Embryonic facial prominence (tissue), 1 donor: ENCODE measurements around the gene VPS37B.
"Not testable (repeated sequence)": the region's sequence is repeated elsewhere in the genome, so short reads cannot be mapped to it uniquely, and the experiment has no call there.

Experiments
- DNase-seq: peaks from one replicate; pipeline ENCODE4 v3.0.0-alpha.2; 2016; ENCODE audit errors: extremely low spot score

The VPS37B gene

DNA sequence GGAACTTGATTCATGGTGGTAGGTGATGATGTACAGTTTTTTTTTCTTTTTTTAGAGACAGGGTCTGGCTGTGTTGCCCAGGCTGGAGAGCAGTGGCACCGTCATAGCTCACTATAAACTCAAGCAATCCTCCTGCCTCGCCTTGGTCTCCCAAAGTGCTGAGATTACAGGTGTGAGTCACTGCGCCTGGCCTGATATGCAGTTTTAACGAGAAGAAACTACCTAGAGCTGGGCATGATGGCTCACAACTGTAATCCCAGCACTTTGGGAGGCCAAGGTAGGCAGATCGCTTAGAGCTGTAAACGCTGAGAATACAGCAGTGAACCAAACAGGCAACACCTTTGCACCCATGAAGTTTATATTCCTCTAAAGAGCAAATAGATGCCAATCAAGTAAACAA, 13.0 kb upstream of the VPS37B start:
- DNase-seq = no peak

DNA sequence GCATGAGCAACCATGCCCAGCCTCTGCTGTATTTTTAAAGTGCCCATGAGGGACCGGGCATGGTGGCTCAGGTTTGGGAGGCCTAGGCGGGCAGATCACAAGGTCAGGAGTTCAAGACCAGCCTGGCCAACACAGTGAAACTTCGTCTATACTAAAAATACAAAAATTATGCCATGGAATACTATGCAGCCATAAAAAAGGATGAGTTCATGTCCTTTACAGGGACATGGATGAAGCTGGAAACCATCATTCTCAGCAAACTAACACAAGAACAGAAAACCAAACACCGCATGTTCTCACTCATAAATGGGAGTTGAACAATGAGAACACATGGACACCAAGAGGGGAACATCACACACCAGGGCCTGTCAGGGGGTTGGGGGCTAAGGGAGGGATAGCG, 9.3 kb upstream of the VPS37B start:
- DNase-seq = not testable (repeated sequence)

DNA sequence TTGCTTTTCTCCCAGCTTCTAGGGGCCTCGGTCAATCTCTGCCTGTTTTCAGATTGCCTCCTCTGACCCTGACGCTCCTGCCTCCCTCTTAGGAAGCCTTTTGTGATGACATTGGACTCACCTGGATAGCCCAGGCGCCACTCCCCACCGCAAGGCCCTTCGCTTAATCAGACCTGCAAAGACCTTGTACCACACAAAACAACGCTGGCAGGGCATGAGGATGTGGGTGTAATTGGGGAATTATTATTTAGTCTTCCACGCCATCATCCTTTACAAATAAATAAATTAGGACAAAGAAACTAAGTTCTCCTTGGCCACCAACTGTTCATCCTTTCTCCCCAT, 7.7 kb upstream of the VPS37B start:
- DNase-seq = no peak

DNA sequence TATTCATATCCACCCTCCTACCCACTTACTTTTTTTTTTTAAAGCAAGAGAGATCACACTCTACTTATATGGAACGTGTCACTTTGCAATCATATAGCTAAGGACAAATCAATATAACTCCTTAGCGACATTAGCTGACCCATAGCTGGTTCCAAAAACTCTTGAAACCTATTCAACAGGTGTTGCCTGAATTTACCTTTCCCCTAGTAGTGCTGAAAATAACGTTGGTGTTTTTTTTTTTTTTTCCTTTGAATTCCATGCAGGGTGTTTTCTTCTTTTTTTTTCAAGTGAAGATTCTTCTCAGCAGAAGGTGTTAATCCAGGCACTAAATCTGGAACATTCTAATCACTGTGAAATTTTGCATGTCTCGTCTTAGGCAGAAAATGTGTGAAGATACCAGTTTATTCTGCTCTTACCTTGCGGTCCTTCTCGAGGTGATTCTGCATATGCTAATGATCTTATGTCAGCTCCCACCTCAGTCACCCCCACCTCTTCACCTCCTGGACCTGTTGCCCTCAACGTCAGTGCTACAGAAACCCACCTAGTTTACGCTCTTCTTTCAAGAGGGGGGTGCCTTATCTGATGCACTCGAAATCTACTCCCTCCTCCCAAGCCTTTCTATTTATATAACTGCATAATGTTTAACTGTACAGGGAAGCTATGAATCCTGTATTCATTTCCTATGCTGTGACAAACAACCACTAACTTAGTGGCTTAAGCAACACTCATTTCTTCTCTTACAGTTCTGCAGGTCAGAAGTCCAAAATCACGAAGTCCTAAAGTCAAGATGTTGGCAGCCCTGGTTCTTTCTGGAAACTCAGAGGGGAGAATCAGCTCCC, 7.1 kb upstream of the VPS37B start:
- no peak for DNase-seq

DNA sequence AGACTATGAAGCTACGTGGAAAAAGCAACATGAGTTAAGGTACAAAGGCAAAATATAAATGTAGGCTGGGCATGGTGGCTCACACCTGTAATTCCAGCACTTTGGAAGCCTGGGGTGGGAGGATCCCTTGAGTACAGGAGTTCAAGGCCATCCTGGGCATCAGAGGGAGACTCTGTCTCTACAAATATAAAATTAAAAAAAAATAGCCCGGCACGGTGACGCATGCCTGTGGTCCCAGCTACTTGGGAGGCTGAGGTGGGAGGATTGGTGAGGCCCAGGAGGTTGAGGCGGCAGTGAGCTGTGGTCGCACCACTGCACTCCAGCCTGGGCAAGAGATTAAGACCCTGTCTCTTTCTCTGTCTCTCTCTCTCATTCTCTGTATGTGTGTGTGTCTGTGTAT, 4.0 kb upstream of the VPS37B start:
- no peak for DNase-seq

DNA sequence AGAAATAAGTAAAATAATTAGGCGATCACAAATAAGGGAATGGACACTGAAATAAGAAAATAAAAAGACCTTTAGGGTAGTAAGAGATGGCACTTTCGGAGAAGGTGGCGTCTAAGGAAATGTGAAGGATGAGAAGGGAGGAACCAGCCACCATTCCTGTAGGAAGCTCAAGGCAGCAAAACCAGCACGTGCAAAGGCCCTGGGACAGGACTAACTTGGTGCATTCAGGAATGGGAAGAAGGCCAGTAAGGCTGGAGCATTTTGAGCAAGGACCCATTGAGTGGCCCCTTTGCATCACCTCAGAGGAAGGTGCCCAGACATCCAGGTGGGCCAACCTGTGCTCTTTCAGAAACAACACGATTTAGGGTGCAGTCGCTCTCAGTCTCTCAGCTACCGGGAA, 738 bp upstream of the VPS37B start:
- no peak for DNase-seq

DNA sequence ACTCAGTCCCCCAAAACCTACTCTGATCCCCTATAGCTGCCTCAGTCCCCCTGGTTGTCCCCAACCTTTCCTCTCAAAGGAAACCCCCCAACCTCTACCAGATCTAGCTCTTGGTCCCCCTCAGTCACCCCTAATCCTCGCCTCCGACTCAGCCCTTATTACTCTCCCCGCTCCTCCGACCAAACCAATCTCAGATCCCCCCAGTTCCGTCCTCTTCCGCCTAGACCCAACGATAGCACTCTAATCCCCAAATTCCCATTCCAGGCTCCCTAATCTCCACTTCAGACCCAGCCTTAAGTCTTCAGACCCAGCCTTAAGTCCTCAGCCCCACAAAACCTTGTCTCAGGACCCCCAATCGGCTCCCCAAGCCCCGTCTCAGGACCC, 612 bp downstream of the VPS37B start:
- DNase-seq = no peak

DNA sequence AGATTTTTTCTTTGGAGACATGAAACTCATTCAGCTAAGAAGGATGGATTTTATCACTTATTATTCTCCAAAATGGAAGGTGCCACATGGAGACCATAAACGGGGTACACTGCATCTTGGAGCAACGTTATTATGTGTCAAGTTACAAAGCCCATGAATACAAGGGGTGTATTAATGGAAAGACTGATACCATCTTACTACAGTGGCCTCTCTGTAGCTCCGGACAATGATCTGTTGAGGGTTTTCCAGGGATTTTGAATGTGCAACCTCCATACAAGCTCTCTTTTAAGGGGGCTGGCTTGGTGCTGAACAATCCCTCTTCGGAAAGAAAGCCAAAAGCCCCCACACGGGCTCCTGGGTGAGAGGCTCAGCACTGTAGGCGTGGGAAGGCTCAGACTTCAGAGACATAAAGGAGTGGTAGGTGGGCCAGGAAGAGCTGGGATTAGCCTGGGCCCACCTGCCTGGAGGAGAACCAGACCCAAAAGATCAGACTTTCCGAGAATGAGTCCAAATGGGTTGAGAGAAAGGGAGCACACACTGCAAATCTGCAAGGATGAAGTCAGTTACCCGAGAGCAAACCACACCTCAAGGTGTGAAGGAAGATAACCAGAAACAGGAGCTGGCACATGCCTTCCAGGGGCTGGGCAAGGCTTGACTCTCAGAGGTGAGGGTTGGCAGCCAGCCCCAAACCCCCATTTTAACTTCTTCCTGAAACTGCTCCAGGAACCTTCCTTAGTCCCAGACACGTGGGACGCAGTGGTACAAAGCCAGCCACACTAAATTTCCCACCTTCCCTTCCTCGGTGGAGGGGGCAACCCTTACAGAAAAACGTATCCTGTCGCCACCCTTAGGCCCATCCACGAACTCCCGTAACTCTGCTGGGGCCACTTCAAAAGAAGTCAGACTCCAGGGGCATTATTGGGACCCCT, 1.5 kb downstream of the VPS37B start:
- no peak for DNase-seq

DNA sequence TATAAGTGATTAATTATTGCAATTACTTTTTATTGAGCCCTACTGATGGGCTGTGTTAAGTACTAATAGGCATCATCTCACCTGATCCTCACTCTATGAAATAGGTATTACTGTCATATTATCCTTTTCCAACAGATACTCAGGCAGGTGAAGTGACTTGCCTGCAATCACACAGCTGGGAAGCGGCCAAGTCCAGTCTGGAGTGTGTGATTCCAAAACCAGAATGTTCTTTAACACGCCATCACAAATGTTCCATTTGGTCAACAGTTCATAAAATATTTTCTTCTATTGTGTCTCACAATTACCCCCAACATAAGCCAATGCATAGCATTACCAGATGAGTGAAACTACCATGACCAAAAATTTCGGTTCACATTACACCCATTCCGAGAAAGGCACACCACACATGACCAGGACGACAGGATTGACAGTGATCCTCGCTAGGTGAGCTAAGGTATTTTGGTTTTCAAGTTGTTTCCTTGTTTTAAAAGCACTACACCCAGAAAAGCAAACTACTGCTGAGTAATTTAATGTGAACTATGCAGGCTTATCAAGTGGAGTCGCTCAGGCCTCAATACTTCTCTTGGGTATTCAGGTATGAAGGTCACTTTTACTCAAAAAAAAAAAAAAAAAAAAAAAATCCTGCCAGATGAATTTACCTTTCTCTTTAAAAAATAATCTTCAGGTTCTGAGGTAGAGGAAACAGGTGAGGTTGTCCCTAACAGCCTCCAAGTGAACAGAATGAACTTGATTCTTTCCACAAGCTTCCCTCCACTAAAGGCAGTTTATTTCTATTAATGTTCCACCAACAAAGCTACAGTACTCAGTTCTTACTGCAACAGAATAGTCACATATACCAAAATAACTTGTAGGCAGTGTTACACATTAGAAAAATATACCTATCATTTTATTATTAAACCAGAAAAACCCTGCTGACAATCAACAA, 2.4 kb downstream of the VPS37B start:
- no peak for DNase-seq

DNA sequence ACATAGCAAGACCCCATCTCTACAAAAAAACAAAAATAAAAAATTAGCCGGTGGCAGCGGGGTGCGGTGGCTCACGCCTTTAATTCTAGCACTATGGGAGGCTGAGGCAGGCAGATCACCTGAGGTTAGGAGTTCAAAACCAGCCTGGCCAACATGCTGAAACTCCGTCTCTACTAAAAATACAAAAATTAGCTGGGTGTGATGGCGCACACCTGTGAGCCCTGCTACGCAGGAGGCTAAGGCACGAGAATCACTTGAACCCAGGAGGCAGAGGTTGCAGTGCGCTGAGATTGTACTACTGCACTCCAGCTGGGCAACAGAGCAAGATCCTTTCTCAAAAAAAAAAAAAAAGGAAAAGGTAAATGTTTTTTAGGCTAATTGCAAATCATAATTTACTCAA, 3.2 kb downstream of the VPS37B start:
- DNase-seq = not testable (repeated sequence)

DNA sequence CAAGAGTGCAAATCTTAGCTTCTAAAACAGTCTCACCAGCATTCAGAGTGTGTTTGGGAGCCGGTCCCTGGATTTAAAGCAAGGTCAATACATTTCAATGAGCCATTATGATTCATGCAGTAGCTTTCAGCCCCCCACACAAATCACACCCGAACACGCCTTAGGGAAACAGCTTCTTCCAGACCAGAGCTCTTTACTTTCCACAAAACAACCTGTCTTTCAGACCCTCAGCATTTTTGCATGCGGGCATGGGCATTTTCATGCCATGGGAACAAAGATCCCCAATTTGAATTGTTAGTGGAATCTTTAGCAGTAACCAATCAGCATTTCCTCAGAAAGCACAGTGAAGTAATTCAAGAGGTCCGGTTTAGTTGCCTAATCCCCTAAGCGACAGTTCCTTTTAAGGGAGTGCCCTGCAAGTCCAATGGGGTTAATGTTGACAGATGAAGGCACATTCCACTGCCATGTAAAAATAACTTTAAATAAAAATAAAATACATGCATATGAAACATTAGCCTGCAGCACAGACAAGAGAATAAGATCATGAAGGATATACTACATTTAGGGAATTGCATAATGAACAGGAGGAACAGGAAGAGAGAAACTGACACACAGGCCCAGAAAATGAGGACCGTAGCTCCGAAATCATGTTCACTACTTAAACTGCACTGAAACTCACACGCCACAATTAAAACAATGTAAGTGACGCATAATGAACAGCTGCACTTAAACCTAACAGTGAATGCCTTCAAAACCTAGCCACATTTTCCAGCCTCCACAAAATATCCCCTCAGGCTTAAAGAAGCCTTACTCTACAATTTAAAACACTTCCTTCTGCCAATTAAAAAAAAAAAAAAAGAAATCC, 4.0 kb downstream of the VPS37B start:
- DNase-seq = no peak

DNA sequence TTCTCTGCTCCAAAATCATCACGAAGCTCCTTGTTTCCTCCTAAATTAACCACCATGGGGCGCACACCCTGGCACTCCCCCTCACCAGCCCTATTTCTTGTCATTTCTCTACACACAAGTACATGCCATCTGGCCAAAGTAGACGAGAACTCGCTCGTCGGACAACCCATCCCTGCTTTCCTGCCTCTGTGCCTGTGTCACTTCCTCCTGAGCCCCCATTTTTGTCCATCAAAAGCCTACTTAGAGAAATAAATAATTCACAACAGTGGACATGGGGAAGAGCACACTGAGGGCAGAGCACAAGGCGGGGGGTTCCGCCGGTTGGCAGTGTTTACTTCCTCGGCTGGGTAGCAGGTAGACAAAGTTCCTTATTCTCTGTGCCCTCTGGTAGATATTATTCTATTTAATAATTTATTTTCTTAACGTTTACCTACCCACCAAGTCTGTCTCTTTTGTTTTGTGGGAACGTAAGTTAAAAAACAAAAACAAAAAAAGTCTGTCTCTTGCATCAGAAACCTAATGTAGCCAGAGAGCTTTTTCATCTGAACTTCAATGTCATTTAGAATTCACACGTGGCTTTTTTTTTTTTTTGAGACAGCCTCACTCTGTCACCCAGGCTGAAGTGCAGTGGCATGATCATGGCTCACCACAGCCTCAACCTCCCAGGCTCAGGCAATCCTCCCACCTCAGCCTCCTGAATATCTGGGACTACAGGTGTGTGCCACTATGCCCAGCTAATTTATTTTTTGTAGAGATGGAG, 6.0 kb downstream of the VPS37B start:
- no peak for DNase-seq

DNA sequence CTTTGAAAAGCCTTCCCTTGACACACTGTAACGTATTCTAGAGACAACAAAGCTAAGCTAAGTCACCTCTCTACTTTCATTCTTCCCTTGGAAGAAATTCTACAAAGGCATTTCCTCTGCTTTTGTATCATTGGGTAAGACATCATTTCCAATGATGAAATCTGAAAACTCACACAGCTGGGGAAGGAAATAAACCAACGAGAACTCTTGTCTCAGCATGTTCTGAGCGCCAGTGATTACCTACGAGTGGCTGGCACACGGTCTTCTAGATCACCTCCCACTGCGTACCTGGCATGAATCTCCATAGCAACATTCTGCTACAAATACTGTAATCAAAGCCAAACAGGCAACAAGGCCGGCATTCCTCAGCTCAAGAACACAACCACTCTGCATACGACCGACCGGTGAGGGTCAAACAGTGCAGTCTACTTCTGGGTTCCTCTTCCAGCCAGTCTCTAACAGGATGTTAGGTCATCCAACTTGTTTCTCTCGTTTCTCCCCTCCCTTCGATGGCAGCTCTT, 7.6 kb downstream of the VPS37B start:
- DNase-seq = peak; percentile 61

DNA sequence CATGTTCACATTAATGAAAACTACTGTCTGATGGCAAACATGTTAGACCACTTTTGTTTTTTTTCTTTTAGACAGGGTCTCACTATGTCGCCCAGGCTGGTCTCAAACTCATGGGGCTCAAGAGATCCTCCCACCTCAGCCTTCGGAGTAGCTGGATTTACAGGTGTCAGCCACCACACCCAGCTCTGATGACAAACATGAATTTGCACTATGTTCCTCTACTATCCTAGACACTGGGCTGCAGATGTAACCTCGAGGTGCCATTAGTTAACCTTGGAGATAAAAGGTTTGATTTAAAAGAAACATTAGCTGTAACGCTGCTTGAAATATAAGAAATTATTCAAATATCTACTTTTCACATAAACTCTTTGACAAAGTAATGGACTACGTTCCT, 8.1 kb downstream of the VPS37B start:
- DNase-seq = no peak

DNA sequence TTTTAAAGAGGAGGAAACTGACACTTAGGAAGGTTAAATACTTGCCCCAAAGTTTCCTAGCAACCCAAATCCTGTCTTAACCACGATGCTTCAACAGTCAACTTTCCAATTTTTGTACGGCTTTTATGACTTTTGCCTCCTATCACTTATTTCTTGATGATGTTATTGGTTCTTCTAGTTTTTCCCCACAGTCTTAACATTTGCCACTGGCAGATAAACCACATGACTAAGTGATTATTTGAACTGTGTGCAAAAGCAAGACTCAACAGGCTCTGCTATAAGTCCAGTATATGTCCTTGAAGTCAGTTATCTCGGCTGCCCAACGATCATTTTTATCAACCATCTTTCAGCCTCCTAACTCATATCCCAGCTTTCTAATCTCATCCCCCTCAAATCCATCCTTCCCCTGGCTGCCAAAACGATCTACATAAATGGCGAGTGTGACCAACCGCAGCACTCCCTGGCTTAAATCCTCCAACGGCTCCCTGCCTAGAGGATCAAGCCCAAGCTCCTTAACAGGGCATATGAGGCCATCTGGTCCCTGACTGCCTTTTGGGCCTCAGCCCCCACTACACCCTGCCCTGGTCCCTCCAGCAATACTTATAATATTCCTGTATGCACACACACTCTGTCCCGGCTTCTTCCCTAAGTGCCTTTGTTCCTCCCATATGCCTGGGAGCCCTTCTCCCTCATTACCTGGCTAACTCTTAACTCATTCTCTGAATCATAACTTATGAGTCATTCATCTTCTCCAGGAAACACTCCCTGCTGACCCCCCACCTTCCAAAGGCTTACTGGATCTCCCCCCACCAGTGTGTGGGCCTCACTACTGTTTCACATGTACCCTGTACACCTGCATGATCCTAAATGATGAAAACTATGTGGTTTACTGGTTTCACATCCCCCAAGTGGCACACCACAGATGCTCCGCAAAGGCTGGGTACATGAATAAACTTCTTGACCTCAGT, 8.8 kb downstream of the VPS37B start:
- no peak for DNase-seq

DNA sequence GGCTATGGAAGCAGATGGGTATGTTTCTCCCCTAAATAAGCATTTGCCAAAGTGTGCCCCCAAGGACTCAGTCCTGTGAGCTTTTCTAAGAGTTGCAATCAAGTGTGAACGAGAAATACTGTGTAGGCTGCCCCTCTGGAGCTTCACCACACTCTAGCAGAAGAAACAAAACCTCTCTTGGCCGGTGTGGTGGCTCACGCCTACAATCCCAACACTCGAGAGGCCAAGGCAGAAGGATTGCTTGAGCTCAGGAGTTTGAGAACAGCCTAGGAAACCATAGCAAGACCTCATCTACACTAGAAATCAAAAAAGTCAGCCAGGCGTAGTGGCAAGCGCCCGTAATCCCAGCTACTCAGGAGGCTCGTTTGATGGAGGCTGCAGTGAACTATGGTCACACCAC, 9.8 kb downstream of the VPS37B start:
- no peak for DNase-seq

DNA sequence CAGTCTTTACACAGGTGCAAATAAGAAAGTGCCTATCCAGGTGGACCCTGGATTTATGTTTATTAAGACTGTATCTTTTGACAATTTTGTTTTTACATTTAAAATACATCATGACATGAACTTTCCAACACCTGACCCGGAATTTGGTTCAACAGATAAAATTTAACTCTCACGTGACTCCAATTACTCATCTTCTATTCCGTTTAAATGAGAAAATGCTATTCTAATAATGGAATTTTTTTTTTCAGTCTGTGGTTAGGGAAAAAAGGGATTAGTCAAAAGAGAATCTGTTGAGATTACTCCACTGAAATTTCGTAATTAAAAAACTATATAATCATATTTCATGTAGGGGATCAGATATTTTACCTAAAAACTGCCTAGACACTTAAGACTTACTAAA, 11.1 kb downstream of the VPS37B start:
- DNase-seq = no peak

DNA sequence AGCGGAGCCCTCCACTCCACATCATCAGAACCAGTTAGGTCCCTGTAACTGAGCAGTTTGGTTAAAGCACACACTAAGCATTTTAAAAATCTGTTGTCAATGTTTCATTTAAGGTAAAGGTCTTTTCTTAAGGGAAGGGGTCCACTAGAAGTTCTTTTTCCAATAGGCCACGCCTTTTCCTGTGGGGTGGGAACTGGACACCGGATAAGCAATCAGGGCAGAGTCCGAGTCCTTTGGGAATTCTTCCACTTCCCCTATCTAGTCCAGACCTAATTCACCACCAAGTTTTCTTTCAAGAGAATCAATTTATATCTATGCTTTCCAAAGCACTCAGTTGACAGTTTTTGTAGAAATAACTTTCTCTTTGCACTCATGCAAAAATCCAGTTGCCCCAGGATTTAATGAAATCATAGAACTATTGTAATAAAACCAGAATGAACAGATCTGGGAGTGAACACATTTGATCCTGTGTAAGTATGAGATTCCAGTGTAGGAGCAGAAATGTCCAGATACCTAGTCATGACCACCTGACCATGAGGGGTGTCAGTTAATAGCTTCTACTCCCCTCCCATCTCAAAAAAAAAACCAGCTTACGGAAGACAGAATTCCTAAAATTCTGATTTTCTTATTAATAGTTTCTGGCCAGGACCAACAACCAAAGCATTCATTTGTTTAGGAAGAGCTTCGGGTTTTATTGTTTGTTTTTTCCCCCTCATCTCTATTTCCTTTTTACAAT, 11.7 kb downstream of the VPS37B start:
- DNase-seq = no peak
